Lower lobe of right lung (tissue), 2 donors: ENCODE measurements around the gene ESPL1. TPM values are rescaled to one million over a fixed set of nuclear protein-coding genes. Genes with fewer than 3 reads are reported as not detected.
A peak's percentile ranks its signal among the peaks of the same experiment; 100 is the strongest.

Experiments used
- ATAC-seq, 2 donors: fragments of 200-7000 bp; cut with Tn5 transposase; one replicate each; pipeline ENCODE4 v1.9.1; 2020 to 2022; ENCODE audit warnings: mild to moderate bottlenecking in 2 of 2, moderate library complexity in 2 of 2
- DNase-seq: peaks from one replicate; pipeline ENCODE4 v3.0.0-alpha.2; 2020
- H3K27ac ChIP-seq: fragments of 200-600 bp; one replicate; pipeline ENCODE4 v1.8.0; 2022
- H3K27me3 ChIP-seq: fragments of 200-600 bp; one replicate; pipeline ENCODE4 v1.8.0; 2022; ENCODE audit warnings: low read depth
- H3K36me3 ChIP-seq: fragments of 200-600 bp; one replicate; pipeline ENCODE4 v1.8.0; 2022; ENCODE audit warnings: mild to moderate bottlenecking
- H3K4me1 ChIP-seq: fragments of 200-600 bp; one replicate; pipeline ENCODE4 v1.8.0; 2022
- H3K4me3 ChIP-seq: fragments of 200-600 bp; one replicate; pipeline ENCODE4 v1.8.0; 2022; ENCODE audit warnings: mild to moderate bottlenecking
- H3K9me3 ChIP-seq: fragments of 200-600 bp; one replicate; pipeline ENCODE4 v1.8.0; 2022
- intact Hi-C: fragments of 100-400 bp; cut with DNase I; formaldehyde crosslinking; loops from one replicate; pipeline ENCODE4 v1.11.0; 2022
- total RNA-seq: library from RNA; stranded (reverse); fragmentation: NEBNext Ultra II Directional; extraction: Animal tissue kit (Norgen Biotek cat#: 25700); gene quantifications from one replicate; pipeline ENCODE4 v1.2.1, GENCODE V29; 2021
- TF ChIP-seq, protein P1 (sequence below): fragments of 200-600 bp; IDR thresholded peaks from one replicate; pipeline ENCODE4 v1.8.0; 2022; ENCODE audit warnings: antibody characterized with exemption, mild to moderate bottlenecking
- donor health status: DM: no; HTN: yes; CAD: no; lungs with severe emphysema.

Gene ESPL1
- total RNA-seq, 1 donor from 2014 or later, result 2.2 TPM

DNA sequence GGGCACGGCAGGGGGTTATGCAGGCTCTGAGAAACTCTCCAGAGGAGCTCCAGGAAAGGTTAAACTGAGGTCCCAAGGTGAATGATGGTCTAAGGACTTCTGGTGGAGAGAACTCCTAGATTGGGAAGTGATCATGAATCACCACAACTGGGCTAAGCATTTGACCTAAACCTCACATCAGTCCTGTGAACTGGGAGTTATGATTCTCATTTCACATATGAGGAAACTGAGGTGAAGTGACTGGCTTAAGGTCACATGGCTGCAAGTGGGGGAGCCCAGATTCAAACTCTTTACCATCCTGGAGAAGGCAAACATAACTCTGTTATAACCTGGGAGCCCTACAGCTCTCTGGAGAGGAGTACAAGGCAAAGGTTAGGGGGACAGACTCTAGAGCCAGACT lies 40.3 kb upstream of the ESPL1 start:
- Histone ChIP-seq H3K27ac (no peak overlapping the region), H3K4me3 (no peak overlapping the region), H3K4me1 (peaks cover 61% of the 10 kb centered on the region), H3K27me3 (no peaks in the 10 kb centered on the region), H3K9me3 (no peaks in the 10 kb centered on the region), H3K36me3 (peaks cover 7% of the 10 kb centered on the region)
- no peak for ATAC-seq
- intact Hi-C loops, result no loop called here
- DNase-seq, result no peak
- TF ChIP-seq, protein P1, sequence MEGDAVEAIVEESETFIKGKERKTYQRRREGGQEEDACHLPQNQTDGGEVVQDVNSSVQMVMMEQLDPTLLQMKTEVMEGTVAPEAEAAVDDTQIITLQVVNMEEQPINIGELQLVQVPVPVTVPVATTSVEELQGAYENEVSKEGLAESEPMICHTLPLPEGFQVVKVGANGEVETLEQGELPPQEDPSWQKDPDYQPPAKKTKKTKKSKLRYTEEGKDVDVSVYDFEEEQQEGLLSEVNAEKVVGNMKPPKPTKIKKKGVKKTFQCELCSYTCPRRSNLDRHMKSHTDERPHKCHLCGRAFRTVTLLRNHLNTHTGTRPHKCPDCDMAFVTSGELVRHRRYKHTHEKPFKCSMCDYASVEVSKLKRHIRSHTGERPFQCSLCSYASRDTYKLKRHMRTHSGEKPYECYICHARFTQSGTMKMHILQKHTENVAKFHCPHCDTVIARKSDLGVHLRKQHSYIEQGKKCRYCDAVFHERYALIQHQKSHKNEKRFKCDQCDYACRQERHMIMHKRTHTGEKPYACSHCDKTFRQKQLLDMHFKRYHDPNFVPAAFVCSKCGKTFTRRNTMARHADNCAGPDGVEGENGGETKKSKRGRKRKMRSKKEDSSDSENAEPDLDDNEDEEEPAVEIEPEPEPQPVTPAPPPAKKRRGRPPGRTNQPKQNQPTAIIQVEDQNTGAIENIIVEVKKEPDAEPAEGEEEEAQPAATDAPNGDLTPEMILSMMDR, result no peak

DNA sequence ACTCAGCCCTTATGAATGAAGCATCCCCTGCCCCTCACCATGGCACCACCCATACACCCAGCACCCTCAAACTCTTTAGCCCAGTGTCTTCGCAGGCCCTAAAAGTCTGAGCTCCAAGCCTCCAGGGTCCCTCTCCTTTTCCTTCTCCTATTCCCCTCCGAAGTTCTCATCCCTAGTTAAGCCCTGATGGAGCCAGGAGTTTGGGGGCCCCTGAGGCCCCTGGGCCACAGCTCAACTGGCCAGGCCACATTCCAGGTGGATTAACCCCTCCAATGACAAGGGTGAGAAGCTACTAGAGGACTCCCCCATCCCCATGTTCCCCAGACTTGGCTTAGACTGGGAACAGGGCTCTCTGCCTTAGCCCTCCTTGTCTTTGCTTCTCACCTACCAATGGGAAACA lies 38.6 kb upstream of the ESPL1 start:
- DNase-seq, result peak; percentile 33

DNA sequence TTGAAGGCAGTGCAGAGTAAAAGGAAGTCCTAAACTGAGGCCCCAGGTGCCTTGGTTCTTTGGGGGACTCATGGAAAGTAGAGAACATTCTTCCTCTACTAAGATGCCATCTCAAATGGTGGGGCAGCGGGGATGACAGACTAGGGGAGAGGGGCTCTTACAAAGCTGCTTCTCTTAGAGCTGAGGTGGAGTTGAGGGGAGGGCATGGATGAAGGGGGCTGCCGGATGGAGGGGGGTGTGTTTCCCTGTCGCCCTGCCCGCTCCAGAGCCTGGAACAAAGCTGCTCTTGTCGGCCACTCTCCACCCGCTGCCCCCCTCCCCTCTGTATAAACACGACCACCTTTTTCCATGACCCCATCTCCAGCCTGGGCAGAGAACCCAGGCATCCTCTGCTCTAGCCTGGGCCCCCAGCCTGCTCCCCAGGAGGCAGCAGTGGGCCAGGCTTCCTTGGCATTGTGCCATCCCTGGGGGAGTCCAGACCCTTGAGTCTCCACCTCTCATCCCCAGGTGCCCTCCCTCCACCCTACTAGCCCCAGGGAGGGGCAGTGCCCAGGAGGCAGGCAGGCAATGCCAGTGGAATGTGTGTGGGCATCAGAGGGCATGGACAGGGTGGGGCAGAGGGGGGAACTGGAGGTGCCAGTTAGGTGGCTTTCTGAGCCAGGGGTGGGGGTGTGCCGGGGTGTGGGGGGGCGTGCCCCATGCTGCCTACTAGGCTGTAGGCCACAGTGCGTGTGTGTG lies 37.8 kb upstream of the ESPL1 start:
- intact Hi-C loops, result no loop called here
- H3K4me1 ChIP-seq, result peaks cover 53% of the 10 kb centered on the region
- ATAC-seq, result peak; percentile 80 to 84
- H3K27me3 ChIP-seq, result no peaks in the 10 kb centered on the region
- peaks cover 7% of the 10 kb centered on the region for H3K36me3 ChIP-seq
- H3K4me3 ChIP-seq, result peak overlapping the region; percentile 21
- H3K9me3 ChIP-seq, result no peaks in the 10 kb centered on the region
- TF ChIP-seq, protein P1, result no peak
- peak; percentile 84 for DNase-seq
- H3K27ac ChIP-seq, result peak overlapping the region; percentile 53

More for the DNA sequence above, 38.6 kb upstream of the ESPL1 start:
- intact Hi-C loops, result no loop called here
- TF ChIP-seq, protein P1, result no peak
- H3K27ac ChIP-seq, result no peak overlapping the region
- no peak overlapping the region for H3K4me3 ChIP-seq
- H3K36me3 ChIP-seq, result peaks cover 7% of the 10 kb centered on the region
- no peaks in the 10 kb centered on the region for H3K27me3 ChIP-seq
- ATAC-seq, result no peak
- no peaks in the 10 kb centered on the region for H3K9me3 ChIP-seq
- H3K4me1 ChIP-seq, result peaks cover 61% of the 10 kb centered on the region

DNA sequence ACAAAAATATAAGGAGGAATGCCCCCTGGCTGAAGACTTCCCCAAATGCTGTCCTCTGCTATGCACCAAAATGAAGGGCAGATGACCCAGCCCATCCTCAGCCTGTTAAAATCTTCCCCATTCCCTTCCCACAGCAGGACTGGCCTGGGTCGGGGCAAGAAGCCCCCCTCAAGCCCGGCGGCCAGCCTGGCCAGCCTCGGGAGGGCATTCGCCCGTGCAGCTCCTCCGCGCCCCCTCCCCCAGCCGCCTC lies 36.5 kb upstream of the ESPL1 start:
- ATAC-seq, result no peak

DNA sequence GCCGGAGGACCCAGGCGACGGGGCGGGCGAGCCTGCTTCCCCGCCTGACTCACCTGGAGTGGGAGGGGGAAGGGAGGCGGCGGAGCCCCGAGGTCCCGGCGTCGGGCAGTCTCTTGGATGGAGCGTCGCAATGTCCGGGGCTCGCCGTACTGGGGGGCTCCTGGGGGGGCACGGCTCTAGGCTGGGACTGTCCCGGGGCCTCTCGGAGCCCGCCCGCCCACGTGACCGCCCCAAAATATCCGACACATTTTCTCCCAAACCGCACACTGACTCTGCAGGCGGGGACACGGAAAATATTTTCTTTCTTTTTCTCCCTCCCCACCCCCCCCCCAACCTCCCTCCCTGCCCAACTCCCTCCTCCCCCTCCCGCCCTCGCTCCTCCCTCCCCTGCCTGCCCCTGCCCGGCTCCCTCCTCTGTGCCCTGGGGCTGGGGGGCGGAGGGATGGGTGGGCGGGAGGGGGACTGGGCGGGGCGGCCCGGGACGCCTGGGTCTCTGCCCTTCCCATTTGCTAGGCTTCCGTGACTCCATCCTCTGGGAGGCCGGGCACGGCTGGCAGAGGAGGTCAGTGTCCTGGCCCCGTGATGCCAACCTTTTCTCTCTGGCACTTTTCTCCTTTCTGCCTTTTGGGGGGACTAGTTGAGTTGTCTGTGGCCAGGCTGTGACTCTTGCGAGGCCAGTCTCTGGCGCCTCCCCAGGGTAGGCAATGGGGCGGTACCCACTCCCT lies 36.0 kb upstream of the ESPL1 start, which contains the start of gene RARG:
TSS of gene RARG (minus strand) at position 289 of the 725 bp plus-strand sequence. CDS start 4,664 bp downstream, outside the sequence.
- Histone ChIP-seq H3K4me1 (peaks cover 43% of the 10 kb centered on the region), H3K36me3 (peaks cover 6% of the 10 kb centered on the region), H3K9me3 (no peaks in the 10 kb centered on the region), H3K27me3 (no peaks in the 10 kb centered on the region), H3K4me3 (peak within 1 kb of the TSS; percentile 77), H3K27ac (peak within 1 kb of the TSS; percentile 85)
- intact Hi-C loops, result no loop called here
- ATAC-seq (peak; percentile 84), DNase-seq (peak; percentile 73)
- TF ChIP-seq, protein P1, result no peak

More for the DNA sequence above, 36.5 kb upstream of the ESPL1 start:
- intact Hi-C loops, result no loop called here
- DNase-seq, result no peak
- TF ChIP-seq, protein P1, result no peak
- Histone ChIP-seq H3K4me3 (peak overlapping the region; percentile 77), H3K9me3 (no peaks in the 10 kb centered on the region), H3K36me3 (peaks cover 7% of the 10 kb centered on the region), H3K27ac (peak overlapping the region; percentile 85), H3K27me3 (no peaks in the 10 kb centered on the region), H3K4me1 (peaks cover 43% of the 10 kb centered on the region)
